ENCODE measurements around the gene TIMM10. TPM values are rescaled to one million over a fixed set of nuclear protein-coding genes. Genes with fewer than 3 reads are reported as not detected.

TIMM10 gene
- total RNA-seq, 2 experiments from 2014 or later = 44.0 to 48.1 TPM

DNA sequence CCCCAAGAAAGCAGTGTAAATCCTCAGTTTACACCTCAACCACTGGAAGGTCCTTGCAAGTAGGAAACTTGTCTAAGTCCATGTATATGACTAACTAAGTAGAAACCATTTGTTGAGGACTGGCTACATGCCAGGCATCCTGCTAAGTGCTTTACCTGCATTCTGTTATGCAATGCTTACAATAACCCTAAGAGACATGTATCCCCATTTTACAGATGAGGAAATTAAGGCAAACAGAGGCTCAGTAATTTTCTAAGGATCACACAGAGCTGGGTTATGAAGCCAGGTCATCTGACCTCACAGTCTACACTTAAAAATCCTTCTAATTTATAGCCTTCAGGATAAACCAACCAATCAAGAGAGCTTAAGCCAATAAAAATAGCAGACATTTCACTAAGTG lies 1.5 kb downstream of the TIMM10 start:
- no peaks in the 10 kb centered on the region for H3K27me3 Mint-ChIP-seq
- peaks cover 10% of the 10 kb centered on the region for H3K36me3 Mint-ChIP-seq
- POLR2A ChIA-PET = interaction anchor here (1.6 to 6.6 kb wide), 2 partner anchors 13 to 71 kb away, joined by 4 to 36 read pairs; partner anchors contain the start of gene SLC43A1
- DNase-seq = no peak
- H3K27ac Mint-ChIP-seq = no peak overlapping the region
- peaks cover 38% of the 10 kb centered on the region for H3K4me1 Mint-ChIP-seq
- no peaks in the 10 kb centered on the region for H3K9me3 Mint-ChIP-seq
- no peak overlapping the region for H3K4me3 Mint-ChIP-seq
- no peak for ATAC-seq (ENCODE audit: low read depth)

- no peaks in the 10 kb centered on the region for H3K9me3 Mint-ChIP-seq
- H3K4me1 Mint-ChIP-seq = peaks cover 37% of the 10 kb centered on the region
- POLR2A ChIA-PET = interaction anchor here (0.9 to 6.6 kb wide), 4 partner anchors 11 to 70 kb away, joined by 3 to 36 read pairs (median 16); partner anchors contain the start of gene SLC43A1
- no peaks in the 10 kb centered on the region for H3K27me3 Mint-ChIP-seq
- H3K36me3 Mint-ChIP-seq = peaks cover 8% of the 10 kb centered on the region
- peak overlapping the region; percentile 70 for H3K27ac Mint-ChIP-seq
- ATAC-seq (ENCODE audit: low read depth) (no peak), DNase-seq (peak; percentile 75)
- H3K4me3 Mint-ChIP-seq = no peak overlapping the region
Observed at GRCh38 chr11:57527056-57527631, 3.4 kb downstream of the TIMM10 start.

- no peak for DNase-seq
- POLR2A ChIA-PET = interaction anchor here (6.6 kb wide), 1 partner anchor 8 kb away, joined by 36 read pairs; the partner anchor contains the start of gene SLC43A1
- H3K36me3 Mint-ChIP-seq = peaks cover 8% of the 10 kb centered on the region
- H3K9me3 Mint-ChIP-seq = no peaks in the 10 kb centered on the region
- no peak overlapping the region for H3K4me3 Mint-ChIP-seq
- H3K27me3 Mint-ChIP-seq = no peaks in the 10 kb centered on the region
- ATAC-seq (ENCODE audit: low read depth) = no peak
- H3K27ac Mint-ChIP-seq = no peak overlapping the region
- H3K4me1 Mint-ChIP-seq = peaks cover 13% of the 10 kb centered on the region
Observed at GRCh38 chr11:57523419-57523818, 7.1 kb downstream of the TIMM10 start.

DNA sequence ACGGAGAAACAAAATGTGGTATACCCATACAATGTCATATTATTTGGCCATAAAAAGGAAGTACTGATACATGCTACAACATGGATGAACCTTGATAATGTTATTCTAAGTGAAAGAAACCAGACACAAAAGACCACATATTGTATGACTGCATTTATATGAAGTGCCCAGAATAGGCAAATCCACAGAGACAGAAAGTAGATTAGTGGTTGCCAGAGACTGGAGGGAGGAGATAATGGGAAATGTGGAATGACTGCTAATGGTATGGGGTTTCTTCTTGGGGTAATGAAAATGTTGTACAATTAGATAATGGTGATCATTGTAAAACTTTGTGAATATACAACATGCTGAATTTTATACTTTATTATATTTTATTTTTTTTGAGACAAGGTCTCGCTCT lies 9.4 kb downstream of the TIMM10 start:
- H3K4me3 Mint-ChIP-seq = no peak overlapping the region
- H3K27me3 Mint-ChIP-seq = no peaks in the 10 kb centered on the region
- H3K36me3 Mint-ChIP-seq = peaks cover 4% of the 10 kb centered on the region
- POLR2A ChIA-PET = interaction anchor here (1.3 kb wide), 1 partner anchor 28 kb away, joined by 4 read pairs; no protein-coding TSS in a partner anchor
- no peak for ATAC-seq (ENCODE audit: low read depth)
- peaks cover 5% of the 10 kb centered on the region for H3K4me1 Mint-ChIP-seq
- no peaks in the 10 kb centered on the region for H3K9me3 Mint-ChIP-seq
- DNase-seq = no peak
- H3K27ac Mint-ChIP-seq = no peak overlapping the region

GRCh38 chr11:57516061-57516443 lies 14.5 kb downstream of the TIMM10 start:
- no peak for DNase-seq
- POLR2A ChIA-PET = interaction anchor here (1.0 to 5.0 kb wide), 4 partner anchors 11 to 25 kb away, joined by 3 to 36 read pairs (median 16); no protein-coding TSS in a partner anchor
- no peaks in the 10 kb centered on the region for H3K27me3 Mint-ChIP-seq
- no peaks in the 10 kb centered on the region for H3K36me3 Mint-ChIP-seq
- peak overlapping the region; percentile 88 for H3K27ac Mint-ChIP-seq
- no peak for ATAC-seq (ENCODE audit: low read depth)
- H3K9me3 Mint-ChIP-seq = no peaks in the 10 kb centered on the region
- peaks cover 31% of the 10 kb centered on the region for H3K4me1 Mint-ChIP-seq
- peak overlapping the region; percentile 90 for H3K4me3 Mint-ChIP-seq

GRCh38 chr11:57515332-57516060 lies 15.1 kb downstream of the TIMM10 start, which contains the start of gene SLC43A1:
Gene SLC43A1 (minus strand): TSS chr11:57515702. CDS start chr11:57514111, 1,591 bp downstream.
- ATAC-seq (ENCODE audit: low read depth) = peak; percentile 43
- peak; percentile 66 for DNase-seq
- no peaks in the 10 kb centered on the region for H3K27me3 Mint-ChIP-seq
- peaks cover 31% of the 10 kb centered on the region for H3K4me1 Mint-ChIP-seq
- no peaks in the 10 kb centered on the region for H3K36me3 Mint-ChIP-seq
- peak within 1 kb of the TSS; percentile 98 for H3K27ac Mint-ChIP-seq
- POLR2A ChIA-PET = interaction anchor here (1.0 to 5.0 kb wide), 9 partner anchors 11 to 226 kb away, joined by 3 to 36 read pairs (median 5); partner anchors contain the start of genes MED19, SELENOH, SSRP1 and TMX2
- H3K9me3 Mint-ChIP-seq = no peaks in the 10 kb centered on the region
- H3K4me3 Mint-ChIP-seq = peak within 1 kb of the TSS; percentile 99

- Mint-ChIP-seq H3K27me3 (no peaks in the 10 kb centered on the region), H3K9me3 (no peaks in the 10 kb centered on the region), H3K4me3 (peak overlapping the region; percentile 99), H3K27ac (peak overlapping the region; percentile 98), H3K36me3 (peaks cover 2% of the 10 kb centered on the region), H3K4me1 (peaks cover 34% of the 10 kb centered on the region)
- DNase-seq (peak; percentile 75), ATAC-seq (ENCODE audit: low read depth) (peak; percentile 71)
- POLR2A ChIA-PET = interaction anchor here (0.7 to 5.0 kb wide), 14 partner anchors 12 to 227 kb away, joined by 3 to 36 read pairs (median 4); partner anchors contain the start of genes MED19, SELENOH, SSRP1 and TMX2
Observed at GRCh38 chr11:57514538-57515331, 15.8 kb downstream of the TIMM10 start.

- POLR2A ChIA-PET = interaction anchor here (0.6 to 5.0 kb wide), 13 partner anchors 12 to 227 kb away, joined by 3 to 36 read pairs (median 4); partner anchors contain the start of genes MED19, SELENOH, SSRP1 and TMX2
Observed at GRCh38 chr11:57513911-57514537, 16.5 kb downstream of the TIMM10 start.

GRCh38 chr11:57513452-57513795 lies 17.1 kb downstream of the TIMM10 start:
- DNase-seq (no peak), ATAC-seq (ENCODE audit: low read depth) (no peak)
- H3K36me3 Mint-ChIP-seq = peaks cover 6% of the 10 kb centered on the region
- peak overlapping the region; percentile 99 for H3K4me3 Mint-ChIP-seq
- H3K27ac Mint-ChIP-seq = peak overlapping the region; percentile 19
- H3K27me3 Mint-ChIP-seq = no peaks in the 10 kb centered on the region
- H3K4me1 Mint-ChIP-seq = peaks cover 36% of the 10 kb centered on the region
- no peaks in the 10 kb centered on the region for H3K9me3 Mint-ChIP-seq
- POLR2A ChIA-PET = interaction anchor here (0.6 to 5.0 kb wide), 3 partner anchors 19 to 228 kb away, joined by 3 to 29 read pairs (median 4); partner anchors contain the start of gene SELENOH

More at GRCh38 chr11:57513911-57514537, 16.5 kb downstream of the TIMM10 start:
- H3K4me1 Mint-ChIP-seq = peaks cover 36% of the 10 kb centered on the region
- H3K27ac Mint-ChIP-seq = peak overlapping the region; percentile 98
- ATAC-seq (ENCODE audit: low read depth) (peak; percentile 45), DNase-seq (peak; percentile 62)
- peak overlapping the region; percentile 99 for H3K4me3 Mint-ChIP-seq
- no peaks in the 10 kb centered on the region for H3K27me3 Mint-ChIP-seq
- H3K9me3 Mint-ChIP-seq = no peaks in the 10 kb centered on the region
- H3K36me3 Mint-ChIP-seq = peaks cover 6% of the 10 kb centered on the region

GRCh38 chr11:57512646-57513451 lies 17.7 kb downstream of the TIMM10 start:
- H3K27ac Mint-ChIP-seq = no peak overlapping the region
- H3K4me1 Mint-ChIP-seq = peaks cover 36% of the 10 kb centered on the region
- peaks cover 6% of the 10 kb centered on the region for H3K36me3 Mint-ChIP-seq
- ATAC-seq (ENCODE audit: low read depth) = no peak
- POLR2A ChIA-PET = interaction anchor here (0.6 to 5.0 kb wide), 3 partner anchors 19 to 228 kb away, joined by 3 to 29 read pairs (median 4); partner anchors contain the start of gene SELENOH
- H3K27me3 Mint-ChIP-seq = no peaks in the 10 kb centered on the region
- DNase-seq = no peak
- no peak overlapping the region for H3K4me3 Mint-ChIP-seq
- no peaks in the 10 kb centered on the region for H3K9me3 Mint-ChIP-seq

GRCh38 chr11:57511741-57512430 lies 18.7 kb downstream of the TIMM10 start:
- POLR2A ChIA-PET = interaction anchor here (1.0 to 1.1 kb wide), 2 partner anchors 10 to 18 kb away, joined by 3 read pairs; no protein-coding TSS in a partner anchor
- Mint-ChIP-seq H3K27ac (peak overlapping the region; percentile 19), H3K27me3 (no peaks in the 10 kb centered on the region), H3K4me3 (no peak overlapping the region), H3K9me3 (no peaks in the 10 kb centered on the region), H3K36me3 (peaks cover 8% of the 10 kb centered on the region), H3K4me1 (peaks cover 36% of the 10 kb centered on the region)
- no peak for ATAC-seq (ENCODE audit: low read depth)
- DNase-seq = no peak

All from activated naive CD8-positive, alpha-beta T cell treated with anti-CD3 and anti-CD28 coated beads, Interleukin-2, amount 10 ng/mL, durations not matched to agents 7 days and 5 days (primary cell).